Measurements from ENCODE around the gene ITGA5. TPM values are rescaled to one million over a fixed set of nuclear protein-coding genes. Genes with fewer than 3 reads are reported as not detected.

ITGA5 gene
- total RNA-seq, 1 donor from 2014 or later = 95.0 TPM

DNA sequence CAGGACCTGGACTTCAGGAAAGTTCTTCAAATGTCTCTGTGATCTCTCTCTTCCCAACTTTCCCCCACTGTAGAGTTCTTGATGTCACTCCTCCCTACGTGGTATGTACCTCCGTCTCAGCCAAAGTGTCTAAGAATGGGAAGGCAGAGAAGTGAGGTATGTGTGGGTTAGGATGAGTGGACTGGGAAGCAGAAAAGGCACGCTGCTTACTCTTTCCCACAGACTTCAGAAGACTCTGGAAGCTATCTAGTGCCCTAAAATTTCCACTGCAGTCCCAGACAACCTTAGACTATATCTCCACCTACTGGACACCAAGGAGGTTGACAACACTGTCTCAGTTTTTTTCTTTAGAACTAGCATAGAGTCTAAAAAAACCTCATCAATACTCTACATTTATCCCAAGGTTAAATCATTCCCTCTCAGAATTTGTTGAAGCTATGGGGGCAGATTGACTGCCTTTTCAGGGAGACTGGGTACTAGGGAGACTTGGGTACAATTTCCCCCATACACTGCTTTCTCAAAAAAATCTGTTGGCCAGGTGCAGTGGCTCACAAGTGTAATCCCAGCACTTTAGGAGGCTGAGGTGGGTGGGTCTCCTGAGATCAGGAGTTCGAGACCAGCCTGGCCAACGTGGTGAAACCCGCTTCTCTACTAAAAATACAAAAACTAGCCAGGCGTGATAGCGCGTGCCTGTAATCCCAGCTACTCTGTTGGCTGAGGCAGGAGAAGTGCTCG is 20.6 kb upstream of the ITGA5 start:
- no peaks in the 10 kb centered on the region for H3K4me1 ChIP-seq
- no peaks in the 10 kb centered on the region for H3K27me3 ChIP-seq

DNA sequence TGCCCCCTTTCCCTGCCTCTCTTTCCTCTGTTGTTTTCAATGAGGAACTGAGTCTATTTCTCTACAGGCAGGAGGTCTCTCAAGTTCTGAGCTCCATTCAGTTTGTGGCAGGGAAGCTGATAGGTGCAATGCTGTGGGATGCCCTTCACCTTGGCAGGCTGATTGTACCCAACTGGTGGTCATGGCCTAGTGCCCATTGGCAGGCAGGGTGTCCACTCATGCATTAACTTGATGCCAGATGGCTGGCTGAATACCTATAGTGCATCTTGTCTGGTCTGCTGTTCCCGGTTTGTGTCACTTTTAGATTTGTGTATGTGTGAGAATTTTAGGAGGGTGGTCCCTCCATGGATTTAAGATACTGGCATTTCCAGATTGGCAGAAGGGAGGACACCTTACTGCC is 20.0 kb upstream of the ITGA5 start:
- H3K36me3 ChIP-seq = no peaks in the 10 kb centered on the region
- H3K4me3 ChIP-seq = no peak overlapping the region
- peak overlapping the region; percentile 40 for H3K27ac ChIP-seq
- intact Hi-C loops (cut with DNase I) = loop anchor here (2.0 kb wide), 1 partner anchor 40 kb away; no protein-coding TSS in a partner anchor
- H3K9me3 ChIP-seq = no peaks in the 10 kb centered on the region
- H3K27me3 ChIP-seq = no peaks in the 10 kb centered on the region
- no peaks in the 10 kb centered on the region for H3K4me1 ChIP-seq
- DNase-seq (ENCODE audit: extremely low spot score in 2 of 2) = no peak
- TF ChIP-seq, protein P1, sequence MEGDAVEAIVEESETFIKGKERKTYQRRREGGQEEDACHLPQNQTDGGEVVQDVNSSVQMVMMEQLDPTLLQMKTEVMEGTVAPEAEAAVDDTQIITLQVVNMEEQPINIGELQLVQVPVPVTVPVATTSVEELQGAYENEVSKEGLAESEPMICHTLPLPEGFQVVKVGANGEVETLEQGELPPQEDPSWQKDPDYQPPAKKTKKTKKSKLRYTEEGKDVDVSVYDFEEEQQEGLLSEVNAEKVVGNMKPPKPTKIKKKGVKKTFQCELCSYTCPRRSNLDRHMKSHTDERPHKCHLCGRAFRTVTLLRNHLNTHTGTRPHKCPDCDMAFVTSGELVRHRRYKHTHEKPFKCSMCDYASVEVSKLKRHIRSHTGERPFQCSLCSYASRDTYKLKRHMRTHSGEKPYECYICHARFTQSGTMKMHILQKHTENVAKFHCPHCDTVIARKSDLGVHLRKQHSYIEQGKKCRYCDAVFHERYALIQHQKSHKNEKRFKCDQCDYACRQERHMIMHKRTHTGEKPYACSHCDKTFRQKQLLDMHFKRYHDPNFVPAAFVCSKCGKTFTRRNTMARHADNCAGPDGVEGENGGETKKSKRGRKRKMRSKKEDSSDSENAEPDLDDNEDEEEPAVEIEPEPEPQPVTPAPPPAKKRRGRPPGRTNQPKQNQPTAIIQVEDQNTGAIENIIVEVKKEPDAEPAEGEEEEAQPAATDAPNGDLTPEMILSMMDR (IDR thresholded peaks at IDR 0.05) = no peak
- TF ChIP-seq POLR2A (IDR thresholded peaks at IDR 0.05) = no peak
- no peak for TF ChIP-seq POLR2AphosphoS5 (IDR thresholded peaks at IDR 0.05; ENCODE audit: insufficient read depth in 1 of 2, low read depth in 1 of 2)

More for the DNA sequence above, 20.6 kb upstream of the ITGA5 start:
- Histone ChIP-seq H3K27ac (peak overlapping the region; percentile 40), H3K4me3 (no peak overlapping the region), H3K36me3 (no peaks in the 10 kb centered on the region), H3K9me3 (no peaks in the 10 kb centered on the region)
- DNase-seq (ENCODE audit: extremely low spot score in 2 of 2) = no peak
- intact Hi-C loops (cut with DNase I) = loop anchor here (2.0 kb wide), 1 partner anchor 41 kb away; no protein-coding TSS in a partner anchor
- TF ChIP-seq POLR2A (IDR thresholded peaks at IDR 0.05) (no peak), POLR2AphosphoS5 (IDR thresholded peaks at IDR 0.05; ENCODE audit: insufficient read depth in 1 of 2, low read depth in 1 of 2) (peak in 1 of 2 donors; percentile 67)
- TF ChIP-seq, protein P1 (IDR thresholded peaks at IDR 0.05) = peak; percentile 79 to 89 (median 86)

DNA sequence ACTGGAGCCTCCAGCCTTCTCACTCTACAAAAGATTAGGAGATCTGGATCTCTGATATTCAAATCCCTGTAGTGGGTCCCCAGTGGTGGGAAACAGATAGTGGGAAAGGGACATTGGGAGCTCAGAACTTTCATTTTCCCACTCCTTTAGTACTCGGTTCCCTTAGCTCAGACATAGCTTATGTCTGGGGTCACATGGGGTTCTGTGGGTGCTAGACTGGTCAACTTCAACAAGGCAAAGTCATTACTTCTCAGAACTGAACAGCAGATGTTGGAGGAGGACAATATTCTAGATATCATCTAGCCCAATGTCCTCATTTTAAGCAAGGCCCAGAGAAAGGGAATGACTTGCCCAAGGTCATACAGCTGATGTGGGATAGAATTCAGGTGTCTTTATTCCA is 19.5 kb upstream of the ITGA5 start:
- no peaks in the 10 kb centered on the region for H3K4me1 ChIP-seq
- no peaks in the 10 kb centered on the region for H3K27me3 ChIP-seq
- no peak for DNase-seq (ENCODE audit: extremely low spot score in 2 of 2)
- H3K9me3 ChIP-seq = no peaks in the 10 kb centered on the region
- H3K4me3 ChIP-seq = no peak overlapping the region
- TF ChIP-seq POLR2A (IDR thresholded peaks at IDR 0.05) (no peak), POLR2AphosphoS5 (IDR thresholded peaks at IDR 0.05; ENCODE audit: insufficient read depth in 1 of 2, low read depth in 1 of 2) (no peak)
- TF ChIP-seq, protein P1 (IDR thresholded peaks at IDR 0.05) = no peak
- intact Hi-C loops (cut with DNase I) = loop anchor here (2.0 kb wide), 1 partner anchor 40 kb away; no protein-coding TSS in a partner anchor
- no peaks in the 10 kb centered on the region for H3K36me3 ChIP-seq
- no peak overlapping the region for H3K27ac ChIP-seq

DNA sequence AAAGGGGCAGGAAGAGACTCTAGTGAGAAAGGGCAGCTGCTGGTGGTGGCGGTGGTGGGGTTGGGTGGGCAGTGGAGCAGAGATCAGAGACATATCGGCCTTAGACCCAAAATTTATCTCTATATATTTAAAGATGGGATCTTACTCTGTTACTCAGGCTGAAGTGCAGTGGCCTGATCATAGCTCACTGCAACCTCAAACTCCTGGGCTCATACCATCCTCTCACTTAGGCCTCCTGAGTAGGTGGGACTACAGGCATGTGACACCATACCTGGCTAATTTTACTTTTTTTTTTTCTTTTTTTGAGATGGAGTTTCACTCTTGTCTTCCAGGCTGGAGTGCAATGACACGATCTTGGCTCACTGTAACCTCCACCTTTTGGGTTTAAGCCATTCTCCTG is 18.6 kb upstream of the ITGA5 start:
- DNase-seq (ENCODE audit: extremely low spot score in 2 of 2) = no peak
- Histone ChIP-seq H3K36me3 (no peaks in the 10 kb centered on the region), H3K27me3 (no peaks in the 10 kb centered on the region), H3K27ac (no peak overlapping the region), H3K4me3 (no peak overlapping the region), H3K4me1 (peaks cover under 1% of the 10 kb centered on the region), H3K9me3 (no peaks in the 10 kb centered on the region)
- TF ChIP-seq, protein P1 (IDR thresholded peaks at IDR 0.05) = no peak
- TF ChIP-seq POLR2AphosphoS5 (IDR thresholded peaks at IDR 0.05; ENCODE audit: insufficient read depth in 1 of 2, low read depth in 1 of 2) = no peak
- no peak for TF ChIP-seq POLR2A (IDR thresholded peaks at IDR 0.05)
- intact Hi-C loops (cut with DNase I) = loop anchor here (2.0 kb wide), 1 partner anchor 39 kb away; no protein-coding TSS in a partner anchor

DNA sequence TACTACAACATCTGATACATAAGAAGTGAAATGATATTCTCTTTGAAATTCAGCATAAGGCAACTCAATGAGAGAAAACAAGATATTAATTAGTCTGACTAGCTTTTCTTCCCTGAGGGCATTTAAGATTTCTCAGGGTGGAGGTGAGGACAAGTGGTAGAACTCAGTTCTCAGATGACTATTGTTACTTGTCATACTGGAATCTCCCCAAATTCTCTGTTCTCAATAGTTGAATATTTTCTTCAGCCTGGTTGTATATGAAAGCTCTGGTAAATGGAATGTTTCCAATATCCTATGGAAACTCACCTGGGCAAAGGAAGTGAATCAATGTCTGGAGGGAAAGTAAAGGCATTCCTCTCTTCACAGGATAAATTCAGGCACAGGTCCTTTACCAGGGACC is 18.2 kb upstream of the ITGA5 start:
- no peak for TF ChIP-seq POLR2A (IDR thresholded peaks at IDR 0.05)
- no peak for TF ChIP-seq POLR2AphosphoS5 (IDR thresholded peaks at IDR 0.05; ENCODE audit: insufficient read depth in 1 of 2, low read depth in 1 of 2)
- TF ChIP-seq, protein P1 (IDR thresholded peaks at IDR 0.05) = no peak
- H3K4me3 ChIP-seq = no peak overlapping the region
- no peak for DNase-seq (ENCODE audit: extremely low spot score in 2 of 2)
- no peaks in the 10 kb centered on the region for H3K36me3 ChIP-seq
- no peaks in the 10 kb centered on the region for H3K9me3 ChIP-seq
- no peak overlapping the region for H3K27ac ChIP-seq
- intact Hi-C loops (cut with DNase I) = no loop called here
- H3K4me1 ChIP-seq = peaks cover 5% of the 10 kb centered on the region
- H3K27me3 ChIP-seq = no peaks in the 10 kb centered on the region
